ENCODE results near the gene GIMD1. TPM values are rescaled to one million over a fixed set of nuclear protein-coding genes. Genes with fewer than 3 reads are reported as not detected.

GIMD1 gene
- total RNA-seq, 1 donor from 2014 or later: not detected

GRCh38 chr4:106318511-106318910, 50.1 kb downstream of the GIMD1 start:
- intact Hi-C loops (cut with DNase I): no loop called here
- no peak for DNase-seq
- ATAC-seq (ENCODE audit: poor library complexity): no peak

- DNase-seq (no peak), ATAC-seq (ENCODE audit: poor library complexity) (no peak)
- intact Hi-C loops (cut with DNase I): no loop called here
Observed at GRCh38 chr4:106317815-106318214, 50.8 kb downstream of the GIMD1 start.

- ATAC-seq (ENCODE audit: poor library complexity): no peak
- DNase-seq: no peak
- intact Hi-C loops (cut with DNase I): no loop called here
Observed at GRCh38 chr4:106316773-106317409, 51.7 kb downstream of the GIMD1 start.

GRCh38 chr4:106315968-106316772, 52.4 kb downstream of the GIMD1 start, which contains the start of the genes AIMP1 and TBCK:
AIMP1 (plus strand) TSS chr4:106316550; CDS start chr4:106325010, 8,460 bp downstream.
TBCK (minus strand) TSS chr4:106316209; CDS start chr4:106308960, 7,249 bp downstream.
- DNase-seq: peak; percentile 91
- intact Hi-C loops (cut with DNase I): no loop called here
- peak; percentile 99 for ATAC-seq (ENCODE audit: poor library complexity)

DNA sequence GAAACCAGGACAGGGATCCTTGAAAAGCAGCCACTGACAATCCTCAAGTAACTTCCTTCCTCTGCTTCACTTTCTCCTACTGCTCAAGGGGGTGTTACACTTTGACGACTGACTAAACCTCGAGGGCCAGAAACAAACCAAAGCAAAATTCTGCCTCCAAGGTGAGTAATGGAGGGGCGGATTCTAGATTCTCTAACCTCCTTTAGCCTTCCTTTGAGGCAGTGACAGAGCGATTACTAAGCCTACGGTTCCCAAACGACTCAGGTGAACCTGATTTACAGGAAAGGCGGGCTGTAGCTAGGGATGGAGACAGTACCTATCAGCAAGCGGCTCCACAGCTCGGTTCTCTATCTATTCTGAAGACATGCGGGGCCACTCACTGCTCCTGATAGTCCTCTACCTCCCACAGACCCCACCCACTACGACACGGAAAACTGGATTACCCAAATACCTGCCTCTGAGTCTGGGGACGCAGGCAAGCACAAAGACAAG, 53.1 kb downstream of the GIMD1 start:
- intact Hi-C loops (cut with DNase I): no loop called here
- DNase-seq (no peak), ATAC-seq (ENCODE audit: poor library complexity) (peak; percentile 5)

DNA sequence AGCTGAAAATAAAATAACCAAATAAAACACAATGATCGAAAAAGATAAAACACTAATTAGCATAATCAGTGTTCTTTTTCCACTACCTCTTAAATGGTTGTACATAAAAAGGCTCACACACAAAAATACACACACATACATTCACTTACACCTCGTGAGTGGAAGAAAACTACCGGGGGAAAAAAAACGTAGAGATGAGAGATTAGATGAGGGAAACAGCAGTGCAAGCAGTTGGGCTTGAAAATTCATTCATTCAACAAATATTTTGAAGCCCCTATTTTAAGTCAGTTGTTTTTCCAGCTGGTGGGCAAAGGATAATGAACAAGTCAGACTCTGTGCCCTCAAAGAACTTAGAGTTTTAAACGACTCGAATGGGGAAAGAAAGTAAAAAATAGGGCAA, 53.6 kb downstream of the GIMD1 start:
- ATAC-seq (ENCODE audit: poor library complexity) (no peak), DNase-seq (no peak)
- intact Hi-C loops (cut with DNase I): no loop called here

GRCh38 chr4:106312997-106313522, 55.5 kb downstream of the GIMD1 start:
- ATAC-seq (ENCODE audit: poor library complexity) (no peak), DNase-seq (no peak)
- intact Hi-C loops (cut with DNase I): no loop called here

DNA sequence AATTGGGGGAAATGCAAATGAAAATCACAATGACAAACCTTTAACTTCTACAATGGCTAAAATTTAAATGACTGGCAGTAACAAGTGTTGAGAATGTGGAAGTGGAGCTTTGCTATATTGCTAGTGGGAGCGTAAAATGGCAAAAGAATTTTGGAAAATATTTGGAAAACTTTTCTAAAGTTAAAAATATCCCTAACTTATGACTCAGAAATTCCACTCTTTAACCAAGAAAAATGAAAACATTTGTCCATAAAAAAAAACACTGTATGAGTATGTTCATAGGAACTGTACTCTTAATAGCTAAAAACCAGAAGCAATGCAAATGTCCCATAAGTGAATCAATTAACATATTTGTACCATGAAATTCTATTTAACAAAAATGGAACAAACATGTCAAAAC, 56.2 kb downstream of the GIMD1 start:
- DNase-seq: no peak
- no peak for ATAC-seq (ENCODE audit: poor library complexity)
- intact Hi-C loops (cut with DNase I): no loop called here

Other genes with a start within 250 kb of the GIMD1 start
- 17.0 TPM for gene TBCK, start 52.6 kb downstream of the GIMD1 start, total RNA-seq
- gene AIMP1, start 52.2 kb downstream of the GIMD1 start, total RNA-seq: 37.9 TPM

All from Right ventricle myocardium superior (tissue), 1 donor.